Ecto neural progenitor cell (in vitro differentiated cells): Measurements from ENCODE around the gene AUTS2.

Source experiments
- DNase-seq: peaks from one replicate; pipeline ENCODE4 v3.0.0-alpha.2; 2018; ENCODE audit warnings: low spot score

Gene AUTS2

GRCh38 chr7:70602117-70602516, 1003.8 kb downstream of the AUTS2 start:
- DNase-seq = no peak

GRCh38 chr7:70607281-70607680, 1009.0 kb downstream of the AUTS2 start:
- DNase-seq = no peak

- no peak for DNase-seq
Observed at GRCh38 chr7:70607759-70608158, 1009.5 kb downstream of the AUTS2 start.

- DNase-seq = no peak
Observed at GRCh38 chr7:70608229-70608628, 1010.0 kb downstream of the AUTS2 start.

- no peak for DNase-seq
Observed at GRCh38 chr7:70612811-70613210, 1014.5 kb downstream of the AUTS2 start.

GRCh38 chr7:70614237-70615045, 1016.2 kb downstream of the AUTS2 start:
- peak; percentile 77 for DNase-seq

- DNase-seq = no peak
Observed at GRCh38 chr7:70615066-70615606, 1016.9 kb downstream of the AUTS2 start.

- DNase-seq = no peak
Observed at GRCh38 chr7:70616211-70616610, 1017.9 kb downstream of the AUTS2 start.

- DNase-seq = no peak
Observed at GRCh38 chr7:70616821-70617220, 1018.5 kb downstream of the AUTS2 start.

GRCh38 chr7:70618020-70618551, 1019.8 kb downstream of the AUTS2 start:
- no peak for DNase-seq

GRCh38 chr7:70619130-70619529, 1020.9 kb downstream of the AUTS2 start:
- peak; percentile 63 for DNase-seq

GRCh38 chr7:70619659-70620058, 1021.4 kb downstream of the AUTS2 start:
- DNase-seq = no peak

GRCh38 chr7:70620333-70621055, 1022.2 kb downstream of the AUTS2 start:
- no peak for DNase-seq

GRCh38 chr7:70621954-70622600, 1023.8 kb downstream of the AUTS2 start:
- DNase-seq = no peak

- no peak for DNase-seq
Observed at GRCh38 chr7:70622936-70623335, 1024.7 kb downstream of the AUTS2 start.

GRCh38 chr7:70624500-70625103, 1026.3 kb downstream of the AUTS2 start:
- DNase-seq = no peak

- DNase-seq = no peak
Observed at GRCh38 chr7:70627461-70627860, 1029.2 kb downstream of the AUTS2 start.

- no peak for DNase-seq
Observed at GRCh38 chr7:70630440-70630817, 1032.2 kb downstream of the AUTS2 start.

- DNase-seq = no peak
Observed at GRCh38 chr7:70630818-70631457, 1032.7 kb downstream of the AUTS2 start.

- no peak for DNase-seq
Observed at GRCh38 chr7:70631718-70632117, 1033.4 kb downstream of the AUTS2 start.

GRCh38 chr7:70632400-70632799, 1034.1 kb downstream of the AUTS2 start:
- no peak for DNase-seq
